GM10266 (cell line): ENCODE measurements around the gene KAZALD1.

Experiments used
- DNase-seq: peaks from one replicate; pipeline ENCODE4 v3.0.0; 2012; ENCODE audit errors: extremely low spot score
- CTCF ChIP-seq: IDR thresholded peaks from 2 replicates; pipeline ENCODE4 v1.5.1; 2012; ENCODE audit warnings: mild to moderate bottlenecking, low read depth; ENCODE audit not compliant: control insufficient read depth, insufficient read depth; ENCODE audit errors: missing control alignments

Gene KAZALD1

GRCh38 chr10:101044117-101044516, 17.7 kb upstream of the KAZALD1 start:
- TF ChIP-seq CTCF: no peak
- no peak for DNase-seq

- no peak for TF ChIP-seq CTCF
- no peak for DNase-seq
These were observed 15.2 kb upstream of the KAZALD1 start for GRCh38 chr10:101046332-101047238.

GRCh38 chr10:101047268-101047667, 14.5 kb upstream of the KAZALD1 start:
- DNase-seq: no peak
- TF ChIP-seq CTCF: no peak

GRCh38 chr10:101047961-101048892, 13.6 kb upstream of the KAZALD1 start:
- no peak for DNase-seq
- TF ChIP-seq CTCF: no peak

DNA sequence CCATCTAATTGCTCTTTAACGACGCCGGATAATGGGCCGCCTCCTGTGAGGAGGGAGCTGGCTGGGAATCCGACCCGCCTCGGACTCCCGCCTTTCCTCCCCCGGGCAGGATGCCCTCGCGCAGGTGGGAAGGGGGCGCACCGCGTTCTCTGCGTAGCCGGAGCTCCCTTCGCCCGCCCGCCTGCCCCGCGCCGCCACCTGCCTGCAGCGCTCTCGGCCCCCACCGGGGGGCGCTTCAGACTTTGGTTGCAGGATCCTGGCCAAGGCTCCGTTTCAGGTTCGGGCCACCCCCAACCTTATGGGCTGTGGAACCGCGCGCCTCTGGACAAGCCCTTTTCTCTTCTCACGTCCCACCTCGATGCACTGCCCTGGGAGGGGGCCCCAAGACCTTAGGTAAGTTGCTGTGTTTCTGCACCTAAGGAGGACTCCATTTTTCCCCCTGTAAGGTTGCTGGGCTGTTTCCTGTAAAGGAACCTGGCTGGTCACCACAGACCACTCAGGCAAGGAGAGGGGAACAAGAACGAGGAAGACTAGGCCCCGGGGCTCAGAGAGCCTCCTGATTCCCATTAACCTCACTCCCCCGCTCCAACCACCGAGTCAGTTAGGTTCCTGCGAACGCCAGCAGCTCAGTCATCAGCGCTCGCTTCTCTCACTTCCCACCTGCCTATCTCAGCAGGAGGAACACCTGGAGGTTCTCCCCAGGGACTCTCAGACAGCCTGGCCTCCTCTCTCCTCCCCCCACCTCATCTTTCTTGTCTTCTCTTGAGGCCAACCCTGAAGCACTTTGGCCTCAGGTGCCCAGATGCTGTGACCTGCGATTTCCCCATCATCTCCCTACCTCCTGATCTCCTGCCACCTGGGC, 11.3 kb upstream of the KAZALD1 start:
- peak; percentile 84 for DNase-seq
- TF ChIP-seq CTCF: peak; percentile 79

- no peak for TF ChIP-seq CTCF
- no peak for DNase-seq
These were observed 9.5 kb upstream of the KAZALD1 start for GRCh38 chr10:101052285-101052684.
